Measurements from ENCODE around the gene FHIT. TPM values are rescaled to one million over a fixed set of nuclear protein-coding genes. Genes with fewer than 3 reads are reported as not detected.

Gene FHIT
- total RNA-seq, 2 donors from 2014 or later, result 6.8 to 12.3 TPM

- Histone ChIP-seq H3K9me3 (ENCODE audit: control insufficient read depth, low read length) (peaks cover 47% of the 10 kb centered on the region), H3K27me3 (ENCODE audit: control insufficient read depth, insufficient read depth, low read length, poor library complexity, severe bottlenecking) (no peaks in the 10 kb centered on the region), H3K9ac (ENCODE audit: extremely low read depth, low read length, poor library complexity, severe bottlenecking) (no peak overlapping the region), H3K27ac (ENCODE audit: low read depth, low read length) (no peak overlapping the region), H3K36me3 (ENCODE audit: control insufficient read depth, insufficient read depth, low read length) (no peaks in the 10 kb centered on the region), H3K4me3 (ENCODE audit: low read length) (peak overlapping the region; percentile 41), H3K4me1 (ENCODE audit: control insufficient read depth, insufficient read depth, low read length) (peaks cover 7% of the 10 kb centered on the region)
- Mint-ChIP-seq H3K36me3 (ENCODE audit: low read depth) (peaks cover 14% of the 10 kb centered on the region), H3K4me3 (no peak overlapping the region), H3K27ac (no peak overlapping the region), H3K9me3 (peaks cover 40% of the 10 kb centered on the region), H3K4me1 (peaks cover 19% of the 10 kb centered on the region), H3K27me3 (ENCODE audit: insufficient read depth) (no peaks in the 10 kb centered on the region)
- 93% methylated on average over 1 of the region's 1 CpG; no CpG with 5 or more reads in 1 of the 2 experiments for WGBS, 2 experiments (ENCODE audit: insufficient coverage in 1 of 2, insufficient read length in 1 of 2)
- no peak for TF ChIP-seq CTCF (conservative IDR thresholded peaks at IDR 0.05)
- no peak for DNase-seq
Measured at GRCh38 chr3:60659098-60659497, 592.2 kb downstream of the FHIT start.

- Histone ChIP-seq H3K4me3 (ENCODE audit: low read length) (peak overlapping the region; percentile 41), H3K9ac (ENCODE audit: extremely low read depth, low read length, poor library complexity, severe bottlenecking) (no peak overlapping the region), H3K36me3 (ENCODE audit: control insufficient read depth, insufficient read depth, low read length) (no peaks in the 10 kb centered on the region), H3K4me1 (ENCODE audit: control insufficient read depth, insufficient read depth, low read length) (peaks cover 7% of the 10 kb centered on the region), H3K27me3 (ENCODE audit: control insufficient read depth, insufficient read depth, low read length, poor library complexity, severe bottlenecking) (no peaks in the 10 kb centered on the region), H3K9me3 (ENCODE audit: control insufficient read depth, low read length) (peaks cover 41% of the 10 kb centered on the region), H3K27ac (ENCODE audit: low read depth, low read length) (no peak overlapping the region)
- no peak for TF ChIP-seq CTCF (conservative IDR thresholded peaks at IDR 0.05)
- H3K9me3 Mint-ChIP-seq, result peaks cover 32% of the 10 kb centered on the region
- no peak overlapping the region for H3K4me3 Mint-ChIP-seq
- 88 to 94% methylated on average over 2 of the region's 2 CpGs for WGBS, 2 experiments (ENCODE audit: insufficient coverage in 1 of 2, insufficient read length in 1 of 2)
- no peak overlapping the region for H3K27ac Mint-ChIP-seq
- no peaks in the 10 kb centered on the region for H3K27me3 Mint-ChIP-seq (ENCODE audit: insufficient read depth)
- peaks cover 14% of the 10 kb centered on the region for H3K36me3 Mint-ChIP-seq (ENCODE audit: low read depth)
- peaks cover 26% of the 10 kb centered on the region for H3K4me1 Mint-ChIP-seq
- no peak for DNase-seq
Measured at GRCh38 chr3:60657972-60658371, 593.3 kb downstream of the FHIT start.

- Histone ChIP-seq H3K9ac (ENCODE audit: extremely low read depth, low read length, poor library complexity, severe bottlenecking) (no peak overlapping the region), H3K36me3 (ENCODE audit: control insufficient read depth, insufficient read depth, low read length) (no peaks in the 10 kb centered on the region), H3K4me3 (ENCODE audit: low read length) (no peak overlapping the region), H3K27me3 (ENCODE audit: control insufficient read depth, insufficient read depth, low read length, poor library complexity, severe bottlenecking) (no peaks in the 10 kb centered on the region), H3K9me3 (ENCODE audit: control insufficient read depth, low read length) (no peaks in the 10 kb centered on the region), H3K4me1 (ENCODE audit: control insufficient read depth, insufficient read depth, low read length) (peaks cover 7% of the 10 kb centered on the region), H3K27ac (ENCODE audit: low read depth, low read length) (no peak overlapping the region)
- no peak overlapping the region for H3K27ac Mint-ChIP-seq
- H3K9me3 Mint-ChIP-seq, result no peaks in the 10 kb centered on the region
- WGBS, 2 experiments (ENCODE audit: insufficient coverage in 1 of 2, insufficient read length in 1 of 2), result 96% methylated on average over 2 of the region's 2 CpGs; no CpG with 5 or more reads in 1 of the 2 experiments
- no peak for TF ChIP-seq CTCF (conservative IDR thresholded peaks at IDR 0.05)
- H3K4me3 Mint-ChIP-seq, result no peak overlapping the region
- DNase-seq, result no peak
- H3K4me1 Mint-ChIP-seq, result peaks cover 22% of the 10 kb centered on the region
- no peaks in the 10 kb centered on the region for H3K36me3 Mint-ChIP-seq (ENCODE audit: low read depth)
- no peaks in the 10 kb centered on the region for H3K27me3 Mint-ChIP-seq (ENCODE audit: insufficient read depth)
Measured at GRCh38 chr3:60652829-60653228, 598.4 kb downstream of the FHIT start.
